Muscle of leg (tissue), 11 donors: ENCODE data around the gene C1GALT1C1L. TPM values are rescaled to one million over a fixed set of nuclear protein-coding genes. Genes with fewer than 3 reads are reported as not detected.
"Not testable (repeated sequence)": the region's sequence is repeated elsewhere in the genome, so short reads cannot be mapped to it uniquely, and the experiment has no call there.

Source experiments
- DNase-seq: peaks from one replicate; pipeline ENCODE4 v3.0.0; 2013
- H3K27ac ChIP-seq: one replicate; pipeline ENCODE4 v1.5.1; 2013; ENCODE audit warnings: mild to moderate bottlenecking, low read length, control low read depth
- H3K27me3 ChIP-seq: one replicate; pipeline ENCODE4 v1.6.1; 2013; ENCODE audit warnings: low read length; ENCODE audit not compliant: control insufficient read depth, insufficient read depth
- H3K36me3 ChIP-seq: one replicate; pipeline ENCODE4 v1.6.1; 2013; ENCODE audit warnings: low read length; ENCODE audit not compliant: control insufficient read depth, insufficient read depth
- H3K4me1 ChIP-seq: one replicate; pipeline ENCODE4 v1.6.1; 2013; ENCODE audit warnings: low read length; ENCODE audit not compliant: control insufficient read depth, insufficient read depth
- H3K4me3 ChIP-seq: one replicate; pipeline ENCODE4 v1.5.1; 2013; ENCODE audit warnings: low read length, control low read depth
- H3K9me3 ChIP-seq: replicated peaks from 2 replicates; pipeline ENCODE4 v1.6.1; 2013; ENCODE audit warnings: low read depth, low read length; ENCODE audit not compliant: control insufficient read depth
- WGBS: methylation state at CpG from one replicate; pipeline ENCODE4 v1.1.5; 2013; ENCODE audit warnings: missing lambda C conversion rate; ENCODE audit not compliant: insufficient coverage; 5-methylcytosine and 5-hydroxymethylcytosine counted together
- polyA plus RNA-seq, 8 donors: library from polyadenylated mRNA; unstranded; fragments of 120-200 nt; gene quantifications; one replicate each; pipeline versions ENCODE4 v1.2.1 to v1.2.3, GENCODE V29; 2013; ENCODE audit warnings: inconsistent platforms in 1 of 8, low replicate concordance in 1 of 8; ENCODE audit not compliant: insufficient read length in 8 of 8, insufficient read depth in 1 of 8
- total RNA-seq: library from RNA; stranded (reverse); fragments of 120-200 nt; gene quantifications from one replicate; pipeline ENCODE4 v1.2.4, GENCODE V29; 2013

The C1GALT1C1L gene
- total and polyA plus RNA-seq, 9 donors: 1.2 to 2.2 (median 1.5) TPM

- Histone ChIP-seq H3K4me1 (no peaks in the 10 kb centered on the region), H3K27me3 (no peaks in the 10 kb centered on the region), H3K27ac (no peak overlapping the region), H3K4me3 (no peak overlapping the region), H3K36me3 (no peaks in the 10 kb centered on the region), H3K9me3 (no peaks in the 10 kb centered on the region)
- 77% methylated on average over 6 of the region's 6 CpGs for WGBS
- no peak for DNase-seq
These were observed 31.9 kb upstream of the C1GALT1C1L start for GRCh38 chr2:43708178-43708577.

GRCh38 chr2:43707255-43708015 is 31.2 kb upstream of the C1GALT1C1L start:
- peak; percentile 79 for DNase-seq
- 34% methylated on average over 5 of the region's 7 CpGs for WGBS
- H3K27ac ChIP-seq: no peak overlapping the region

GRCh38 chr2:43701111-43701510 is 24.9 kb upstream of the C1GALT1C1L start:
- no peak overlapping the region for H3K27ac ChIP-seq
- H3K9me3 ChIP-seq: no peaks in the 10 kb centered on the region
- no peak overlapping the region for H3K4me3 ChIP-seq
- no peaks in the 10 kb centered on the region for H3K4me1 ChIP-seq
- no peak for DNase-seq
- no peaks in the 10 kb centered on the region for H3K36me3 ChIP-seq
- no peaks in the 10 kb centered on the region for H3K27me3 ChIP-seq

More at GRCh38 chr2:43707255-43708015, 31.2 kb upstream of the C1GALT1C1L start:
- Histone ChIP-seq H3K4me1 (no peaks in the 10 kb centered on the region), H3K27me3 (no peaks in the 10 kb centered on the region), H3K4me3 (no peak overlapping the region), H3K9me3 (no peaks in the 10 kb centered on the region), H3K36me3 (no peaks in the 10 kb centered on the region)

- Histone ChIP-seq H3K27me3 (no peaks in the 10 kb centered on the region), H3K9me3 (no peaks in the 10 kb centered on the region), H3K4me3 (no peak overlapping the region), H3K36me3 (no peaks in the 10 kb centered on the region), H3K4me1 (no peaks in the 10 kb centered on the region), H3K27ac (peak overlapping the region; percentile 3)
- 63% methylated on average over 1 of the region's 3 CpGs for WGBS
- DNase-seq: peak; percentile 82
These were observed 23.5 kb upstream of the C1GALT1C1L start for GRCh38 chr2:43699761-43700160.

- not testable (repeated sequence) for DNase-seq, H3K36me3 ChIP-seq, H3K27me3 ChIP-seq
These were observed 21.9 kb upstream of the C1GALT1C1L start for GRCh38 chr2:43698140-43698539.

GRCh38 chr2:43692428-43692994 is 16.3 kb upstream of the C1GALT1C1L start:
- no CpG with 5 or more reads among the region's 5 CpGs for WGBS
- no peaks in the 10 kb centered on the region for H3K36me3 ChIP-seq
- H3K27me3 ChIP-seq: no peaks in the 10 kb centered on the region
- H3K4me1 ChIP-seq: no peaks in the 10 kb centered on the region
- H3K4me3 ChIP-seq: no peak overlapping the region
- no peak overlapping the region for H3K27ac ChIP-seq
- DNase-seq: no peak
- H3K9me3 ChIP-seq: no peaks in the 10 kb centered on the region

More at GRCh38 chr2:43698140-43698539, 21.9 kb upstream of the C1GALT1C1L start:
- WGBS: 100% methylated on average over 1 of the region's 6 CpGs
- H3K9me3 ChIP-seq, H3K4me1 ChIP-seq, H3K27ac ChIP-seq, H3K4me3 ChIP-seq: not testable (repeated sequence)

- no peak for DNase-seq
- no peaks in the 10 kb centered on the region for H3K36me3 ChIP-seq
- H3K4me1 ChIP-seq: no peaks in the 10 kb centered on the region
- no peak overlapping the region for H3K4me3 ChIP-seq
- WGBS: 94% methylated on average over 2 of the region's 2 CpGs
- no peaks in the 10 kb centered on the region for H3K27me3 ChIP-seq
- no peaks in the 10 kb centered on the region for H3K9me3 ChIP-seq
- no peak overlapping the region for H3K27ac ChIP-seq
These were observed 13.8 kb upstream of the C1GALT1C1L start for GRCh38 chr2:43689999-43690398.

- WGBS: no CpG with 5 or more reads among the region's 5 CpGs
These were observed 9.1 kb upstream of the C1GALT1C1L start for GRCh38 chr2:43685357-43685756.

GRCh38 chr2:43677783-43678182 is 1.6 kb upstream of the C1GALT1C1L start:
- H3K4me1 ChIP-seq, H3K4me3 ChIP-seq: not testable (repeated sequence)
- WGBS: 100% methylated on average over 7 of the region's 32 CpGs

More at GRCh38 chr2:43685357-43685756, 9.1 kb upstream of the C1GALT1C1L start:
- Histone ChIP-seq H3K27ac (no peak overlapping the region), H3K9me3 (no peaks in the 10 kb centered on the region), H3K36me3 (no peaks in the 10 kb centered on the region), H3K4me1 (no peaks in the 10 kb centered on the region), H3K4me3 (no peak overlapping the region), H3K27me3 (no peaks in the 10 kb centered on the region)
- DNase-seq: no peak

GRCh38 chr2:43675646-43676321 is 445 bp downstream of the C1GALT1C1L start:
- DNase-seq: no peak
- WGBS: 78% methylated on average over 5 of the region's 14 CpGs
- Histone ChIP-seq H3K4me3 (peak overlapping the region; percentile 52), H3K27ac (no peak overlapping the region), H3K4me1 (no peaks in the 10 kb centered on the region), H3K9me3 (peaks cover 3% of the 10 kb centered on the region), H3K36me3 (no peaks in the 10 kb centered on the region), H3K27me3 (no peaks in the 10 kb centered on the region)

More at GRCh38 chr2:43677783-43678182, 1.6 kb upstream of the C1GALT1C1L start:
- not testable (repeated sequence) for H3K36me3 ChIP-seq, H3K9me3 ChIP-seq, H3K27ac ChIP-seq, DNase-seq, H3K27me3 ChIP-seq
